Pancreas (tissue), 10 donors: ENCODE measurements around the gene HBQ1. TPM values are rescaled to one million over a fixed set of nuclear protein-coding genes. Genes with fewer than 3 reads are reported as not detected.
A peak's percentile ranks its signal among the peaks of the same experiment; 100 is the strongest.

ENCODE experiments used
- ATAC-seq, 4 donors: fragments of 200-7000 bp; cut with Tn5 transposase; one replicate each; pipeline versions ENCODE4 v1.8.0 to v1.9.1; 2020; ENCODE audit warnings: mild to moderate bottlenecking in 4 of 4, moderate library complexity in 4 of 4
- DNase-seq, 6 donors: peaks; one replicate each; pipeline ENCODE4 v3.0.0-alpha.2; 2020
- FAIRE-seq: peaks from 2 replicates; lab custom pipeline; 2012; peaks lifted over from hg19 to GRCh38; lab: Jason Lieb, UNC
- H3K27ac ChIP-seq, 4 donors: fragments of 200-600 bp; sonication (generic); 1 replicate in 3 of 4; 2 replicates in 1 of 4; pipeline versions ENCODE4 v1.5.0 to v1.8.0; 2020
- H3K27me3 ChIP-seq, 4 donors: fragments of 200-600 bp; one replicate each; pipeline ENCODE4 v1.8.0; 2021
- H3K36me3 ChIP-seq, 3 donors: fragments of 200-600 bp; sonication (generic) in 1 of 3; one replicate each; pipeline versions ENCODE4 v1.5.0 to v1.8.0; 2020 to 2021
- H3K4me1 ChIP-seq, 3 donors: fragments of 200-600 bp; one replicate each; pipeline ENCODE4 v1.8.0; 2021
- H3K4me3 ChIP-seq, 4 donors: fragments of 200-600 bp; sonication (generic) in 2 of 4; one replicate each; pipeline versions ENCODE4 v1.5.0 to v1.8.0; 2020 to 2021
- H3K9me3 ChIP-seq, 4 donors: fragments of 200-600 bp; one replicate each; pipeline ENCODE4 v1.8.0; 2021
- WGBS, 2 donors: extraction: QIAGEN DNeasy Blood & Tissue Kit; methylation state at CpG; one replicate each; pipeline ENCODE4 v1.1.7; 2013; 5-methylcytosine and 5-hydroxymethylcytosine counted together
- intact Hi-C, 3 donors: fragments of 100-400 bp; cut with DNase I; formaldehyde crosslinking; loops; one replicate each; pipeline versions ENCODE4 v1.11.1 to v1.14.2; 2022
- polyA plus RNA-seq, 2 donors: library from polyadenylated mRNA; stranded (reverse); fragments of 200-250 nt; gene quantifications; one replicate each; pipeline ENCODE4 v1.2.3, GENCODE V29; 2013
- total RNA-seq, 6 donors: library from RNA; stranded (reverse); fragmentation: NEBNext Ultra II Directional in 4 of 6; extraction: Animal tissue kit (Norgen Biotek cat#: 25700) in 4 of 6; gene quantifications; one replicate each; pipeline versions ENCODE4 v1.2.1 to v1.2.4, GENCODE V29; 2021 to 2023
- TF ChIP-seq, protein P1 (sequence below), 4 donors: fragments of 200-600 bp; sonication (generic) in 3 of 4; IDR thresholded peaks; one replicate each; pipeline versions ENCODE4 v1.5.0 to v1.8.0; 2021; ENCODE audit warnings: antibody characterized with exemption in 4 of 4
- donor health status: healthy with polysubstance abuse.
- donor health status: DM: no; HTN: no; CAD: no; lungs with moderate emphysema.
- donor health status: DM: no; HTN: no; CAD: no.
- donor health status: control.
- donor health status: control.
- donor health status: Bipolar disorder and iron deficiency.
- donor health status: DM: yes; HTN: yes; CAD: no.
- donor health status: DM: no; HTN: no; CAD: no.
- donor health status: DM: no; HTN: no; CAD: no.
- donor health status: DM: yes; HTN: yes; CAD: no.

Gene HBQ1
- total and polyA plus RNA-seq, 8 donors = 0.32 TPM; not detected in 7

DNA sequence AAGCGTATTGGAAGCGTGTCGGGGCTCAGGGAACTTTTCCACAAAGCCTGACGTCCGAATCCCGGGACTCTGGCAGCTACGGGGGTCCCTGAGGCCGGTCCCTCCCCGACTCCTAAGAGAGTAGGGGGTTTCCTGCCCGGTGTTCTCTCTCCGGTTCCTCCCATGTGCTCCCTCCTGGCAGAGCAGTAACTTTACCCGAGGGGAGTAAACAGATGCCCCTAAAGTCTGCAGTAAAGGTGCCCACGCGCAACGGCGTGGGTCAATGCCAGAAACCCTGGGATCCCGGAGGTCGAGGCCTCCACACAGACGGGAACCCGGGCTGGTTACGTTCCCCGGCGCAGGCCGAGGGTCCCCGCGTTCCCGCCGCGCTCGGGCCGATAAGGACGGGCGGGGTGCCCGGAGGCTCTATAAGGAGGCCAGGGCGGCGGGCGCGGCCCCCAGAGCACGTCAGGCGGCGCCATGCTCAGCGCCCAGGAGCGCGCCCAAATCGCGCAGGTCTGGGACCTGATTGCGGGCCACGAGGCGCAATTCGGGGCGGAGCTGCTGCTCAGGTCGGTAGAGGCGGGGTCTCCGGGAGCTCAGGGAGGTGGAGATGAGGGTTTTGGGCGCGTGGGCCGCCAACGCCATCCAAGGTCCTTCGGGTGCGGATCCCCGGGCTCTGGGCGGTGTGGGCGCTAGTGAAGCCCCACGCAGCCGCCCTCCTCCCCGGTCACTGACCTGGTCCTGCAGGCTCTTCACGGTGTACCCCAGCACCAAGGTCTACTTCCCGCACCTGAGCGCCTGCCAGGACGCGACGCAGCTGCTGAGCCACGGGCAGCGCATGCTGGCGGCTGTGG is 14.5 kb upstream of the HBQ1 start, which contains the start of gene HBM:
TSS of gene HBM (plus strand) at position 440 of the 836 bp plus-strand sequence. CDS start at position 460, 20 bp downstream.
- 2 to 3% methylated on average over 71 to 75 of the region's 75 CpGs for WGBS, 2 donors
- DNase-seq = no peak
- no peaks in the 10 kb centered on the region for H3K36me3 ChIP-seq
- H3K27ac ChIP-seq = no peak within 1 kb of the TSS
- no peaks in the 10 kb centered on the region for H3K9me3 ChIP-seq
- TF ChIP-seq, protein P1, sequence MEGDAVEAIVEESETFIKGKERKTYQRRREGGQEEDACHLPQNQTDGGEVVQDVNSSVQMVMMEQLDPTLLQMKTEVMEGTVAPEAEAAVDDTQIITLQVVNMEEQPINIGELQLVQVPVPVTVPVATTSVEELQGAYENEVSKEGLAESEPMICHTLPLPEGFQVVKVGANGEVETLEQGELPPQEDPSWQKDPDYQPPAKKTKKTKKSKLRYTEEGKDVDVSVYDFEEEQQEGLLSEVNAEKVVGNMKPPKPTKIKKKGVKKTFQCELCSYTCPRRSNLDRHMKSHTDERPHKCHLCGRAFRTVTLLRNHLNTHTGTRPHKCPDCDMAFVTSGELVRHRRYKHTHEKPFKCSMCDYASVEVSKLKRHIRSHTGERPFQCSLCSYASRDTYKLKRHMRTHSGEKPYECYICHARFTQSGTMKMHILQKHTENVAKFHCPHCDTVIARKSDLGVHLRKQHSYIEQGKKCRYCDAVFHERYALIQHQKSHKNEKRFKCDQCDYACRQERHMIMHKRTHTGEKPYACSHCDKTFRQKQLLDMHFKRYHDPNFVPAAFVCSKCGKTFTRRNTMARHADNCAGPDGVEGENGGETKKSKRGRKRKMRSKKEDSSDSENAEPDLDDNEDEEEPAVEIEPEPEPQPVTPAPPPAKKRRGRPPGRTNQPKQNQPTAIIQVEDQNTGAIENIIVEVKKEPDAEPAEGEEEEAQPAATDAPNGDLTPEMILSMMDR (IDR thresholded peaks at IDR 0.05) = no peak
- FAIRE-seq = no peak
- peak in 2 of 4 donors; percentile 4 to 29 for ATAC-seq
- H3K4me3 ChIP-seq = peak within 1 kb of the TSS in 2 of 4 donors; percentile 2 to 19
- H3K4me1 ChIP-seq = peaks cover 0 to 14% (median 12%) of the 10 kb centered on the region in 3 donors
- H3K27me3 ChIP-seq = peaks cover 0 to 35% (median 9%) of the 10 kb centered on the region in 4 donors
- intact Hi-C loops = no loop called here

DNA sequence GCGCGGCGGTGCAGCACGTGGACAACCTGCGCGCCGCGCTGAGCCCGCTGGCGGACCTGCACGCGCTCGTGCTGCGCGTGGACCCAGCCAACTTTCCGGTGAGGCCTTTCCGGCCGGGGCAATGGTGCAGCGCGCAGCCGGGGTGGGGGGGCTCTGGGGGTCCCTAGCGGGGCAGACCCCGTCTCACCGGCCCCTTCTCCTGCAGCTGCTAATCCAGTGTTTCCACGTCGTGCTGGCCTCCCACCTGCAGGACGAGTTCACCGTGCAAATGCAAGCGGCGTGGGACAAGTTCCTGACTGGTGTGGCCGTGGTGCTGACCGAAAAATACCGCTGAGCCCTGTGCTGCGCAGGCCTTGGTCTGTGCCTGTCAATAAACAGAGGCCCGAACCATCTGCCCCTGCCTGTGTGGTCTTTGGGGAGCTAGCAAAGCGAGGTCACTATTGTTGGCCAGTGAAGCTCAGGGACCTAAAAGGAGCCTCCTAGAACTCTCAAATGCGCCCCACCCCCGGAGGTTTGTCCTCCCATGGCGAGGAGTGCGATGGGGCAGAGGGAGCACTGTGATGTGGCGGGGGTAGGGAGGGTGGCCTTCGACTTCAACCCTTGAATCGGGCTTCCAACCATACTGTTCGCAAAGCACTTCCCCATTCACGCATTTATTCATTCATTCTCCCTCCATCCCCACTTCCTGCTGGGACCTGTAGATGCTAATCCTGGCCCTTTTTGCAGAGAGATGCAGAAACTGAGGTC is 13.7 kb upstream of the HBQ1 start:
- peak overlapping the region in 2 of 4 donors; percentile 2 to 19 for H3K4me3 ChIP-seq
- H3K9me3 ChIP-seq = no peaks in the 10 kb centered on the region
- WGBS, 2 donors = 4 to 5% methylated on average over 45 of the region's 45 CpGs
- no peaks in the 10 kb centered on the region for H3K36me3 ChIP-seq
- ATAC-seq = peak in 1 of 4 donors; percentile 33
- peaks cover 0 to 42% (median 11%) of the 10 kb centered on the region in 4 donors for H3K27me3 ChIP-seq
- DNase-seq = no peak
- FAIRE-seq = no peak
- H3K27ac ChIP-seq = no peak overlapping the region
- intact Hi-C loops = no loop called here
- H3K4me1 ChIP-seq = peaks cover 0 to 14% (median 12%) of the 10 kb centered on the region in 3 donors
- TF ChIP-seq, protein P1 (IDR thresholded peaks at IDR 0.05) = no peak

DNA sequence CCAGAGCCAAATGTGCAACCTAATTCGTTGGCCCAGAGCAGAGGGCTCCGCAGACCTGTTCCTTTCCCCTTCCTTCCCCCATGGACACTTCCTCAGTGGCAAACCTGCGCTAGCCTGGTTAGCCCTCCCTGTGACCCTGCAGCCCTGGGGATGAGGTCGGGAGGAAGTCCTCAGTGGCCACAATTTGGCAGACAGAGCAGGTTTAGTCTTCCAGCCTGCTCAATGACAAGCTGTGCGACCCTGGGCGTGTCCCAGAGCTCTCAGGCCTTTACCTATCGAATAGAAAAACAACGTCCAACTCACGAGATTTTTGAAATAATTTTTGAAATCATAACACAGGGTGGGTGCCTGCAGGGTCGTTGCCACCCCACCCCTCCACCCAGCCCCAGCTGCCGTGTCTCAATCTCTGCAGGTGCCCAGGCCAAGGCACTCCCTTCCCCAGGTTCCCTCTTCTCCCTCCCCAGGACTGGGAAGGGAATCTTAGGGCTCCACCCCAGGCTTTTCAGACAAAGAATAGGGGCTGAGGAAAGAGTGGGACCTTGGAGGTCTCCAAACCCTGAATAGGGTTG is 13.1 kb upstream of the HBQ1 start:
- Histone ChIP-seq H3K36me3 (no peaks in the 10 kb centered on the region), H3K4me3 (no peak overlapping the region), H3K9me3 (no peaks in the 10 kb centered on the region), H3K27me3 (peaks cover 0 to 45% (median 11%) of the 10 kb centered on the region in 4 donors), H3K27ac (no peak overlapping the region), H3K4me1 (peaks cover 0 to 14% (median 12%) of the 10 kb centered on the region in 3 donors)
- TF ChIP-seq, protein P1 (IDR thresholded peaks at IDR 0.05) = no peak
- DNase-seq (no peak), ATAC-seq (no peak), FAIRE-seq (no peak)
- intact Hi-C loops = no loop called here
- 10 to 13% methylated on average over 11 of the region's 11 CpGs for WGBS, 2 donors

DNA sequence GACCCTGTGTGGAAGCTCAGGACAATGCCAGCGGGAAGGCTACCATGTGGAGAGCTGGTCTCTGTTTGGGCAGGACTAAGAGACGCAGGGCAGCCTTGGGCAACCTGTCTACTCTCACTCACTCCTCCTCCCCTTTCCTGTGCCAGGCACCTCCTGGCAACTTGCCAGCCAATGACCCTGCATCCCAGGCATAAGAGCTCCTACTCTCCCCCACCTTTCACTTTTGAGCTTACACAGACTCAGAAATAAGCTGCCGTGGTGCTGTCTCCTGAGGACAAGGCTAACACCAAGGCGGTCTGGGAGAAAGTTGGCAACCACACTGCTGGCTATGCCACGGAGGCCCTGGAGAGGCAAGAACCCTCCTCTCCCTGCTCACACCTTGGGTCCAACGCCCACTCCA is 11.8 kb upstream of the HBQ1 start:
- no peak for ATAC-seq
- Histone ChIP-seq H3K4me1 (peaks cover 0 to 14% (median 12%) of the 10 kb centered on the region in 3 donors), H3K36me3 (no peaks in the 10 kb centered on the region), H3K27me3 (peaks cover 0 to 45% (median 11%) of the 10 kb centered on the region in 4 donors), H3K4me3 (no peak overlapping the region), H3K9me3 (no peaks in the 10 kb centered on the region), H3K27ac (no peak overlapping the region)
- FAIRE-seq = no peak
- TF ChIP-seq, protein P1 (IDR thresholded peaks at IDR 0.05) = no peak
- DNase-seq = no peak
- intact Hi-C loops = no loop called here
- WGBS, 2 donors = 42 to 52% methylated on average over 6 of the region's 6 CpGs
